ENCODE results near the gene NCS1.

NCS1 gene

GRCh38 chr9:130172161-130172857 is at the start of gene NCS1:
NCS1 (plus strand) TSS chr9:130172404; CDS start chr9:130172664, 260 bp downstream.
- peak; percentile 60 for DNase-seq (ENCODE audit: low read depth)

GRCh38 chr9:130122456-130122855 is 49.7 kb upstream of the NCS1 start:
- DNase-seq (ENCODE audit: low read depth), result no peak

- DNase-seq (ENCODE audit: low read depth), result no peak
Observed at GRCh38 chr9:130124085-130124860, 47.9 kb upstream of the NCS1 start.

GRCh38 chr9:130126721-130127433 is 45.3 kb upstream of the NCS1 start:
- DNase-seq (ENCODE audit: low read depth), result no peak

- peak; percentile 58 for DNase-seq (ENCODE audit: low read depth)
Observed at GRCh38 chr9:130128251-130128650, 44.0 kb upstream of the NCS1 start.

- peak; percentile 48 for DNase-seq (ENCODE audit: low read depth)
Observed at GRCh38 chr9:130128733-130129431, 43.3 kb upstream of the NCS1 start.

- DNase-seq (ENCODE audit: low read depth), result no peak
Observed at GRCh38 chr9:130129432-130130061, 42.7 kb upstream of the NCS1 start.

- no peak for DNase-seq (ENCODE audit: low read depth)
Observed at GRCh38 chr9:130132746-130133145, 39.5 kb upstream of the NCS1 start.

- DNase-seq (ENCODE audit: low read depth), result no peak
Observed at GRCh38 chr9:130137081-130137640, 35.0 kb upstream of the NCS1 start.

GRCh38 chr9:130137641-130138081 is 34.5 kb upstream of the NCS1 start:
- no peak for DNase-seq (ENCODE audit: low read depth)

GRCh38 chr9:130138171-130138653 is 34.0 kb upstream of the NCS1 start:
- DNase-seq (ENCODE audit: low read depth), result no peak

- DNase-seq (ENCODE audit: low read depth), result no peak
Observed at GRCh38 chr9:130138791-130139190, 33.4 kb upstream of the NCS1 start.

GRCh38 chr9:130139251-130139650 is 33.0 kb upstream of the NCS1 start:
- DNase-seq (ENCODE audit: low read depth), result no peak

- DNase-seq (ENCODE audit: low read depth), result peak; percentile 22
Observed at GRCh38 chr9:130140706-130141105, 31.5 kb upstream of the NCS1 start.

GRCh38 chr9:130142056-130142455 is 30.1 kb upstream of the NCS1 start:
- DNase-seq (ENCODE audit: low read depth), result no peak

- DNase-seq (ENCODE audit: low read depth), result no peak
Observed at GRCh38 chr9:130142641-130143040, 29.6 kb upstream of the NCS1 start.

- no peak for DNase-seq (ENCODE audit: low read depth)
Observed at GRCh38 chr9:130143279-130143893, 28.8 kb upstream of the NCS1 start.

GRCh38 chr9:130143958-130144366 is 28.2 kb upstream of the NCS1 start:
- DNase-seq (ENCODE audit: low read depth), result no peak

- DNase-seq (ENCODE audit: low read depth), result no peak
Observed at GRCh38 chr9:130144703-130145102, 27.5 kb upstream of the NCS1 start.

GRCh38 chr9:130145658-130146057 is 26.5 kb upstream of the NCS1 start:
- no peak for DNase-seq (ENCODE audit: low read depth)

GRCh38 chr9:130147198-130147597 is 25.0 kb upstream of the NCS1 start:
- no peak for DNase-seq (ENCODE audit: low read depth)
